ENCODE data around the gene THOP1.

Gene THOP1

DNA sequence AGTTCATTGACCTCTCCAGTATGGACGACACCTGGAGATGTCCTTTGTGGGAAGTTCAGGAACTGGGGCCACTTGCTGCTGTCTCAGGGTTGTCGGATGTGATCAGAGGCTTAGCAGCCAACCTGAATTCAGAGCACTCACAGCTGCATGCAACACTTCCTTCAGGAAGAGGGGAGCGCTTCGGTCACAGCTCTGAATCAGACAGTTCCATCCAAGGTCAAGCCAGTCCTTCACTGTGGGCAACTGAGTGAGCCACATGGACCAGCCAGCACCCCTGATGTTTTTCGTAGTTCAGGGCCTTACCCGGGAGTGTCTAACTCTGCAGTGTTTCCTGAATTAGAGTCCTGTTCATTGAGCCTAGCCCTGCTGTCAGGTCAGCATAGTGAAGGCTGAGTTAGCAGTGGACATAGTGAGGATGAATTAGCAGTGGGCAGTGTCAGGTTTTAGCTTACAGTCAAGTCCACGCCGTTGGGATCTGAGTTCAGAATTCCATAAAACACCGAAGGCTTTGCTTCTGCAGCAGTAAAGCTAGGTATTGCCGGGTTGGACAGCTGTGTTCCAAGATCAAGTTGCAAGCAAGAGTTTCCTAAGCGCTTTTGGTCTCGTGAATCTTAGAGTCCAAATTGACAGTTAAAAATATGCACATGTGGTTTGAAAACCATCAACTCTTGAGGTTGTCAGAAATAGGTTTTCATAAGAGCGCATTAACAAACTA, 61.0 kb downstream of the THOP1 start:
- H3K27ac ChIP-seq, result no peak overlapping the region
- no peak for DNase-seq (ENCODE audit: low read depth, low spot score)

DNA sequence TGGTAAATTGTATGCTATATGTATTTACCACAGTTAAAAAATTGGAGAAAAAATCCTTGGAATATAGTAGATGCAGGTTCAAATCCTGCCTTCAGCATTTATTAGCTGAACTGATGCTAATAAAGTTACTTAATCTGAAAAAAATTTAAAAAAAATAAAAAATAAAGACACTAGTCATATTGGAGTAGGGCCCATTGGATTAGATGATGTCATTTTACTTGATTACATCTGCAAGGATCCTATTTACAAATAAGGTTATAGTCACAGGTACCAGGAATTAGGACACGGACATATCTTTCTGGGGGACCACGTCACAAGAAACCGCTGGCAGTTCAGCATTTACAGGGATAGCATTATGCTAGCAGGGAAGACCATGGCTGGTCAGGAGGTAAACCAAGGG, 62.2 kb downstream of the THOP1 start:
- DNase-seq (ENCODE audit: low read depth, low spot score), result no peak
- no peak overlapping the region for H3K27ac ChIP-seq

DNA sequence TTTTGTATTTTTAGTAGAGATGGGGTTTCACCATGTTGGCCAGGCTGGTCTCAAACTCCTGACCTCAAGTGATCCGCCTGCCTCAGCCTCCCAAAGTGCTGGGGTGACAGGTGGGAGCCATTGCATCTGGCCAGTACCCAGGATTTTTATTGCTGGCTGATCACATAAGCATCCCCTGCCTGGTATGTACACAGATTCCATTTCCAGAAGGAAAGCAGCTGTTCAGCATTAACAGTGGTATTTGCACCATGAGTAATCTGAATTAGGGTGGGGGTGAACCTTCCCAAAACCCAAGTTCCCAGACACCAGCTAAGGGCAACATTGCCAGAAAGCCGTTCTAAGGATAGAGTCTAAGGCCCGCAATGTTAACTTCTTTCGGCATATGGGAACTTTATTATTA, 63.3 kb downstream of the THOP1 start:
- no peak for DNase-seq (ENCODE audit: low read depth, low spot score)
- H3K27ac ChIP-seq, result no peak overlapping the region

DNA sequence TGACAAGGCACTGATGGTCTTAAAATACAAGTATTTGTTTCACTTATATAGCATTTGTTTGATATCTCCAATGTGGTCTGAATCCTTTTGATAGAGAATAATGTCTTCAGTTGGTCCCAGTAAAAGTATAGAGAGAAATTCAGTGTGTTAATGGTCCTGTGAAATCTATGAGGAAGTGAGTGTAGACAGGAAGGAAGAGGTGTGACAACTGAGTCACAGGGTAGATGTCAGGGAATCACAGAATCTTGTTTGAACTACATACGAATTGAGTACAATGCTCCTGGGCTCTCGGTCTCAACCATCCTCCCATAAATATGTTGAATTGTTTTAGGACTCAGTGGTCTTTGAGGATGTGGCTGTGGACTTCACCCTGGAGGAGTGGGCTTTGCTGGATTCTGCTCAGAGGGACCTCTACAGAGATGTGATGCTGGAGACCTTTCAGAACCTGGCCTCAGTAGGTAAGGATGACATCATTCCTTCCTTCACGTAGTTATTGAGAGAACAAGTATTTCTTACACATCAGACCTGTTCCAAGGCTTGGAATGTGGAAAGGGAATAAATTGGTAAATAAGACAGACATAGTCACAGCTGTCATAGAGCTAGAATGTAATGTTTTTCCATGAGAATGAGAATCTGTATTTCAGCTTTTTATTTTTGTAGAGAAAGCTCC, 65.1 kb downstream of the THOP1 start:
- H3K27ac ChIP-seq, result no peak overlapping the region
- DNase-seq (ENCODE audit: low read depth, low spot score), result no peak

DNA sequence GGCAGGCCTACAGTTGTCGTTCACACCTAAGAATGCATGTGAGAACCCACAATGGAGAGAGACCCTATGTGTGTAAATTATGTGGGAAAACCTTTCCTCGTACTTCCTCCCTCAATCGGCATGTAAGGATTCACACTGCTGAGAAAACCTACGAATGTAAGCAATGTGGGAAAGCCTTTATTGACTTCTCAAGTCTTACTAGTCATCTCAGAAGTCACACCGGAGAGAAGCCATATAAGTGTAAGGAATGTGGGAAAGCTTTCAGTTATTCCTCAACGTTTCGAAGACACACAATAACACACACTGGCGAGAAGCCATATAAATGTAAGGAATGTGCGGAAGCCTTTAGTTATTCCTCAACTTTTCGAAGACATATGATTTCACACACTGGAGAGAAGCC, 67.3 kb downstream of the THOP1 start:
- no peak for DNase-seq (ENCODE audit: low read depth, low spot score)
- no peak overlapping the region for H3K27ac ChIP-seq

DNA sequence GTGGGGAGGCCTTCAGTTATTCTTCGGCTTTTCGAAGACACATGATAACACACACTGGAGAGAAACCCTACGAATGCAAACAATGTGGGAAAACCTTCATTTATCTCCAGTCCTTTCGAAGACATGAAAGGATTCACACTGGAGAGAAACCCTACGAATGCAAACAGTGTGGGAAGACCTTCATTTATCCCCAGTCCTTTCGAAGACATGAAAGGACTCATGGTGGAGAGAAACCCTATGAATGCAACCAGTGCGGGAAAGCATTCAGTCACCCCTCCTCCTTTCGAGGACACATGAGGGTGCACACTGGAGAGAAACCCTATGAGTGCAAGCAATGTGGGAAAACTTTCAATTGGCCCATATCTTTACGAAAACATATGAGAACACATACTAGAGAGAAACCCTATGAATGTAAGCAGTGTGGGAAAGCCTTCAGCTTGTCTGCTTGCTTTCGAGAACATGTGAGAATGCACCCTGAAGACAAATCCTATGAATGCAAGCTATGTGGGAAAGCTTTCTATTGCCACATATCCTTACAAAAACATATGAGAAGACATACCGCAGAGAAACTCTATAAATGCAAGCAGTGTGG, 67.8 kb downstream of the THOP1 start:
- no peak for DNase-seq (ENCODE audit: low read depth, low spot score)
- H3K27ac ChIP-seq, result no peak overlapping the region

DNA sequence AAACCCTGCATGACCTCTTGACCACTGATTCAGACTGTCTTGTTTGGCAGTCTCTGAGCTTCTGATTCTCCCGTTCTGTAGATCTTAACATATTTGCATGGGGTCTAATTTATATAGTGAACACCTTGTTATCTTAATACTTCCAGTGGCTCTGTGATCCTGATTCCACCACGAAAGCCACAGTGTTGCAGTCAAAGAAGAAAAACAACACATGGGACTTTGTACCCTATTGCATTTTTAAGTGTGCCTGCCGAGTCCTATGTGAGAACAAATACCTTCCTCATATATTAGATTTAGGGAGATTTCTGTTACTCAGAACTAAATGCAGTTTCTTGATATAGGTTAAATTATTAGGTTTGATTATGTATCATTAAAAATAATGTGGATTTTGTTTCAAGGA, 69.5 kb downstream of the THOP1 start:
- H3K27ac ChIP-seq, result no peak overlapping the region
- no peak for DNase-seq (ENCODE audit: low read depth, low spot score)

DNA sequence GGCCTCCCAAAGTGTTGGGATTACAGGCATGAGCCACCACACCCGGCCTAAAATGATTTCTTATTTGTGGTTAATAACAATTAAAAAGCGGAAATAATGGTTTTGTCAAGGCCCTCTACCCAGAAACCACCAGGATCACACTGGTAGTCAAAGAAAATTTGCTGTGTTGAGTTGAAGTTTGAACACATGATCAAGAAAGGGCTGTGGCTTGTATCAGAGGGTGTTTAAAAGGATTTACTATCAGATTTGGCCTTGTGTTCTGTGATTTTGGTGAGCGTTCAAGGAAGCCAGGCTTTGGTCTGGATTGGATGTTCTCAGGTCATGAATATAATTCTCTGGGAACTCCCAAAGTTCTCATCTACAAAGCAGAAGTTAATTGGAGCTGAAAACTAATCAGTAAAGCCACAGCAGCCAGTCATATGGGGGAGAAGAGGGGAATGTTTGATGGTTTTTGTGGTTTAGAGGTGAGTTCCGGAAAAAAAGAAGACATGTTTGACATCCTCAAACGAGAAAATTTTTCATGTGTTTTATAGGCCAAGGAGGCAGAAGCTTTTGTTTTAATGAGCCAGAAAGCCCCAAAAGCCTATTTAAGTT, 71.3 kb downstream of the THOP1 start:
- no peak for DNase-seq (ENCODE audit: low read depth, low spot score)

DNA sequence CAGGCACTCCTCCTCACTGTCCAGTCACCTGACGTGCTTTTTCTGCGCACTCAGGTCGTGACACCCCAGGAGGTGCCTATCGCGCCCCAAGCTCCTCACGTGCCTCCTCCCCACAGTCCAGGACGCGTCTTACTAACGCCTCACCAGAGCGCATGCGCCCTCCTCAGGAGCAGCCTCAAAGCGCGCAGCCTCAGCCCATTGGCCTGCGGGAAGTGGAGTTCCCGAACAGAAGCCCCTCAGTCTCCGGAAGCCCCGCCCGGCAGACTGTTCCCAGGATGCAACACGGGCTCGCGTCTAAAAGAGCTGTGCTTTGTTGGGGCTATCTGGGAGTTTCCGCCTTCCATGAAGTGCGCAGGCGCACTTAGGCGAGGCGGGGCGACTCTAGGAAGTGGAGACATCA, 73.6 kb downstream of the THOP1 start:
- no peak for DNase-seq (ENCODE audit: low read depth, low spot score)
- no peak overlapping the region for H3K27ac ChIP-seq

More for the DNA sequence above, 71.3 kb downstream of the THOP1 start:
- no peak overlapping the region for H3K27ac ChIP-seq

DNA sequence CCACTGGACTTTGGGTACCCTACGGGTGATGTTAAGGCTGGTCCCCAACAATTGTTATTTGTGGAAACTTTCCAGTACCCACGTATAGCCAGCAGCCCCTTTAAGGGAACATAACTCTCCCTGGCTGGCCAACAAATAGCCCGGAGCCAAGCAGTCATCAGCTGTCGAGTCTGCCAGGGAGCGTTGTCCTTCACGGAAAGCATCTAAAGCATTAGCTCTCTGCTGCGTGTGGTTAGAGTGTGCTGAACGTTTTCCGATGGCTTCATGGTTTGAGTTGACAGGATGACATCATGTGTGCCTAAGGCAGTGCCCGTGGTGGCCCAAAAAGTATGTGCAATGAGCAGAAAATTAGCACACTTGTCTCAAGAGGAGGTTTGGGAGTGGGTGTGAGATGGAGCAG, 78.5 kb downstream of the THOP1 start:
- H3K27ac ChIP-seq, result no peak overlapping the region
- DNase-seq (ENCODE audit: low read depth, low spot score), result no peak
